ES-I3 (cell line): ENCODE data around the gene WNT3A.

Experiments
- H3K36me3 ChIP-seq: 2 replicates; pipeline ENCODE4 v1.6.1; 2013; ENCODE audit warnings: mild to moderate bottlenecking, low read length, control low read depth, moderate library complexity; ENCODE audit not compliant: insufficient read depth
- H3K4me1 ChIP-seq: 2 replicates; pipeline ENCODE4 v1.6.1; 2013; ENCODE audit warnings: mild to moderate bottlenecking, control low read depth, low read length; ENCODE audit not compliant: insufficient read depth
- H3K9ac ChIP-seq: 2 replicates; pipeline ENCODE4 v1.6.1; 2013; ENCODE audit warnings: low read depth, mild to moderate bottlenecking, low read length, moderate library complexity
- H3K9me3 ChIP-seq: 2 replicates; pipeline ENCODE4 v1.6.1; 2013; ENCODE audit warnings: mild to moderate bottlenecking, low read length, moderate library complexity; ENCODE audit not compliant: control insufficient read depth, insufficient read depth

Gene WNT3A

DNA sequence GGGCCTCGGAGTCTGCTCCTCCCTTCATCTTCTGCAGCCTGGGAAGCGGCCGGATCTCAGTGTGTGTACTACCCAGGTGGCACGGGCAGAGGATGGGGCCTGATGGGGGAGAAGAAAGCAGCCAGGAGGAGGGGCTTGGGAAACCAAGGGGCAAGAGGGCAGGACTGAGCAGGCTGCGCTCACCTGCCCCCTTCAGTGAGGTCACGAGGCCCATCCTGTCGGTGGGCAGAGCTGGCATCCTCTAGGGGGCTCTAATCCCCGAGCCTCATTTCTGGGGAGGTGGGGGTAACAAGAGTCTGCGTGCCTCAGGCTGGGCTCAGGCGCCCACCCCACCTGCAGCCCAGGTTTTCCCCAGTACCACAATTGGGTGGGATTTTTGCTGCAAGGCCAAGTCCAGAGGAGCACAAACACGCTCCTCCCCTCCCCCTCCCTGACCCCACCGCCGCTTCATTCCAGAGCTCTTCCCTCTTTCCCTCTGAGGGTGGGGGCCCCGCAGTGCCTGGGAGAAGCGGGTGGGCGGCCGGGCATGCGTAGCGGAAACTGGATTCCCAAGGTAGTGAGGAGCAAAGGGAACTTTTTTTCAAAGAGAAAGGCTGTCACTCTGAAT lies 1.8 kb upstream of the WNT3A start:
- peak overlapping the region; percentile 25; the same call in 1 of the 2 replicates for H3K9ac ChIP-seq
- H3K4me1 ChIP-seq, result peaks cover 5% of the 10 kb centered on the region; the same call in 1 of the 2 replicates
- no peaks in the 10 kb centered on the region for H3K9me3 ChIP-seq
- H3K36me3 ChIP-seq, result no peaks in the 10 kb centered on the region

DNA sequence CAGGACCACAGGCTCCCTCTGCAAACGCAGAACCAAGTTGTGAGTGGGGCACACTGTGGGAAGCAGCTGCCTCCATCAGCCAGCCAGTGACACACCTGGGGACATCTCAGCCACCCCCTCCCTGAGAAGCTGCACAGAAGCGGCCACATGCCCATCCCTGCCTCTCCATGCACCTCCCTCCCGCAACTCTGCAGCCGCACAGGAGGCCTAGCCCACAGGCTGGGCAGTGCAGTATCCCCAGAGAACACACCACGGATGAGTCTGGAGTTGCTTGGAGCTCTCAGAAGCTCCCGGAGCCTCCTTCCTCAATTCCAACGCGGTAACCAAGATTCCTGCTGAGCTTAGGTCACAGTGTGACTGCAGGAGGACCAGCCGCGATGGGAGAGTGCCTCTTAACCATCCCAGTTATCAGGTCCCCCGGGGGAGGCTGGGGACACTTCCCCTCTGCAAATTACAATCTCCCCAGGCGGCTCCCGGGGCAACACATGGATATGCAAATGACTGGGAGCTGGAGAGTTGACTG lies 1.2 kb upstream of the WNT3A start:
- H3K9me3 ChIP-seq, result no peaks in the 10 kb centered on the region
- H3K4me1 ChIP-seq, result peaks cover 5% of the 10 kb centered on the region; the same call in 1 of the 2 replicates
- peak overlapping the region; percentile 25; the same call in 1 of the 2 replicates for H3K9ac ChIP-seq
- H3K36me3 ChIP-seq, result no peaks in the 10 kb centered on the region

DNA sequence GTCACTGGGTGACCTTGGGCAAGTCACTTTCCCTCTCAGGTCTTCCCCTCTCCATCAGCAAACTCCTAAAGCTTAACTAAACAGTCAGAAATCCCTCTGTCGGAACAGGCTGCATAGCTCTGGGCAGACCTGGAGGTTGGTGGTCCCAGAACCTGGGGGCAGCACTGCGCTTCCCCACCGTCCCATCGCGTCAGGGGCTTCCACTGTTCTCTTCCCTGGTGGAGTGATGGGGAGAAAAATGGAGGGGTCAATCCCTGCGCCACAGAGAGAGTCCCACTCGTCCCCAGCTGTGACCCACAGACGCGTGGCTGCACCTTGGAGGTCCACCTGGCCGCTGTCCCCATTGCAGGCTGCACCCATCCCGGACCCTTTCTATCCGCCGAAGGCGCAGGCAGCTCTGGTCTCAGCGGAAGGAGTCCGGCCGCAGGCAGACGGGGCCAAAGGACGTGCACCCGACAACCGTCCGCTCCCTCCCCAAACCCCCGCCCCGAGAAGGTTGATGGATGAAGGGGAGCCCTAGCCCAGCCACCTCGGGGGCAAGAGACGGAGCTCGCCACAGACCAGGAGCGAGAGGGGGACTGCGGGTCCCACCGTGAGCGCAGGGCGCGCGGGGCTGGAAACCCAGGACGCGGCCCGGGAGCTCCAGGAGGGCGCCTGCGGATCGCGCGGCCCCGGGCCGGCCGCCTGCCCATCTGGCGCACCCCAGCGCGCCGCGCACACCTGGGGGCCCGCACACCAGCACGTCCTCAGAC lies 588 bp upstream of the WNT3A start:
- no peaks in the 10 kb centered on the region for H3K9me3 ChIP-seq
- peaks cover 5% of the 10 kb centered on the region; the same call in 1 of the 2 replicates for H3K4me1 ChIP-seq
- peak overlapping the region; percentile 48; the same call in 1 of the 2 replicates for H3K9ac ChIP-seq

DNA sequence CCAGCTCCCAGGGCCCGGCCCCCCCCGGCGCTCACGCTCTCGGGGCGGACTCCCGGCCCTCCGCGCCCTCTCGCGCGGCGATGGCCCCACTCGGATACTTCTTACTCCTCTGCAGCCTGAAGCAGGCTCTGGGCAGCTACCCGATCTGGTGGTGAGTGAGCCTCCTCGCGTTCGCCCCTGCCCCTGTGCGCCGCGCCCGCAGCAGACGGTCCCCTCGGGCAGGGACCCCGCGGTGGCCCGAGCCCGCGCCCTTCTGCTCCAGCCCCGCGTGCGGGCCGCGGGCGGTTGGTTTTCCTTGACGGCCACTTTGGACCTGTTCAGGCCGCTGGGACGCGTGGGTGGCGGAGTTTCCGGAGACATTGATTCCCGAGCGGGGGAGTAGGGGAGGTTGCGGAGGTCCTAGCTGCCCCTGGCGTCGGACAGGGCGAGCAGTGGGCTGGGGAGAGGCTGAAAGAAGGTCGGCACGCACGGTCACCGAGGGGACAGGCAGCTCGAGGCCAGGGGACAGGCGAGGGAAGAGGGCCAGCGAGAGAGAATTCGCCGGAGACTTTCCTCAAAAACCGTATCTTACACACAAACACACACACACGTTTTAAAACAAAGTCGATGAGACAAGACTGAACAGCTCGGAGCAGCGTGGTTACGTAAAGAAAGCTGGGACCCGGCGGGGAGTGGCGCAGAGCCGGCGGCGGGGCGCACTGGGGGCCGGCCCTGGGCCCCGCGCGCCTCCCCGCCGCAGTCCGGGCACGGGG lies 427 bp downstream of the WNT3A start:
- peaks cover 5% of the 10 kb centered on the region; the same call in 1 of the 2 replicates for H3K4me1 ChIP-seq
- no peaks in the 10 kb centered on the region for H3K36me3 ChIP-seq
- H3K9me3 ChIP-seq, result no peaks in the 10 kb centered on the region
- peak overlapping the region; percentile 29; the same call in 1 of the 2 replicates for H3K9ac ChIP-seq

More for the DNA sequence above, 588 bp upstream of the WNT3A start:
- no peaks in the 10 kb centered on the region for H3K36me3 ChIP-seq

DNA sequence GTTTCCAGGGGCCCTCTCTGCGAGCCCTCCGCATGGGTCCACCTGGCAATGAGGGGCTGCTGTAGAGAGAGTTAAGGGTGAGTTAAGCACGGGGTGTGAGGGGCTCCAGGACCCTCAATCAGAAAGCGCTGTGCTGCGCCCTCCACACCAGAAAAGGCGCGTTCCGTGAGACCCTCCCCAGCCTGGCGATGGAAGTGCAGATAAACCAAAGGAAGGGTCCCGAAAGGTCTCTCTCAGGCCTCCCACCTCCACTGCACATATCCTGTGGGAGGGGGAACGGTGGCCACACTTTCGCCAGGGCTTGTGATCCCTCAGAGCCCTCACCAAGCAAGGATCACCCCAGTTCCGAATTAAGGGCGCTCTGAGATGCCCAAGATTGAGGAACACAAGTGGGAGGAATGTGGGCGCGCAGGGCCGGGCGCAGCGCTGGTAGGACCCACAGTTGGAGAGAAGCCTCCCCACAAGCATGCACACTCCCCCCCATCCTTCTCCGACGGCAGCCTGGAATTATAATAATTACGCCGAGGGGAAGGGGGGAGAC lies 1.1 kb downstream of the WNT3A start:
- H3K36me3 ChIP-seq, result no peaks in the 10 kb centered on the region
- H3K4me1 ChIP-seq, result peaks cover 5% of the 10 kb centered on the region; the same call in 1 of the 2 replicates
- H3K9me3 ChIP-seq, result no peaks in the 10 kb centered on the region
- peak overlapping the region; percentile 29; the same call in 1 of the 2 replicates for H3K9ac ChIP-seq

DNA sequence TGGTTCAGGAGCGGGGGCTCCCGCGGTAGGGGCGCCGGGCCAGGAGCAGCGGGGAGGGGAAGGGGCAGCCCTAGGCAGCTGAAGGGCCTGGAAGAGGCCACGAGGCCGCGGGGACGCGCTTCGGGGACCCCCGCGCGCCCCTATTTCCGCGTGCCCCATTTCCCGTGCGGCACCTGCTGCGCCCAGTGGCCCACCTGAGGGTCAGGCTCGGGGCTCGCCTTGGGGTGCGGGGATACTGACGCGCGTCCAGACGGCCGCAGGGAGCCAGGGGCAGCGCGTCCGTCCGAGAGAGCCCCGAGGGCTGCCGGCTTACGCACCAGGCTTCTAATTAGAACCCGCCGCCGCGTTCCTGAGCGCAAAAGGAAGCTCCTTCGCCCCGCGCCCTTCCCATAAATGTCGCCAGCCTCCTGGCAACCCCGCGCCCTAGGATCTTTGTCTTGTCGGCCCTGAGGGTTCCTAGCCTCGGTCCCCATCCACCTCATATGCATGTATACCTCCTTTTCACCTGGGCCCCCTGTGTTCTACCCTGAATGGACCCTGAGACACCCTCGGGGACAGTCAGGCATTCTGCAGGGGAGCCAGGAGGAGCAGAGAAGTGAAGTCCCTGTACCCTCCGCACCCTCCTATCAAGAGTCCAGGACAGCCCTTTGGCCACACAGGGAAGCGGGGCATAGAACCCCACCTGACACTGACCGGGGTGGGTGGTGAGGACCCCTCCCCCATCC lies 1.8 kb downstream of the WNT3A start:
- no peaks in the 10 kb centered on the region for H3K36me3 ChIP-seq
- peaks cover 5% of the 10 kb centered on the region; the same call in 1 of the 2 replicates for H3K4me1 ChIP-seq
- H3K9ac ChIP-seq, result no peak overlapping the region; the same call in 1 of the 2 replicates
- no peaks in the 10 kb centered on the region for H3K9me3 ChIP-seq

DNA sequence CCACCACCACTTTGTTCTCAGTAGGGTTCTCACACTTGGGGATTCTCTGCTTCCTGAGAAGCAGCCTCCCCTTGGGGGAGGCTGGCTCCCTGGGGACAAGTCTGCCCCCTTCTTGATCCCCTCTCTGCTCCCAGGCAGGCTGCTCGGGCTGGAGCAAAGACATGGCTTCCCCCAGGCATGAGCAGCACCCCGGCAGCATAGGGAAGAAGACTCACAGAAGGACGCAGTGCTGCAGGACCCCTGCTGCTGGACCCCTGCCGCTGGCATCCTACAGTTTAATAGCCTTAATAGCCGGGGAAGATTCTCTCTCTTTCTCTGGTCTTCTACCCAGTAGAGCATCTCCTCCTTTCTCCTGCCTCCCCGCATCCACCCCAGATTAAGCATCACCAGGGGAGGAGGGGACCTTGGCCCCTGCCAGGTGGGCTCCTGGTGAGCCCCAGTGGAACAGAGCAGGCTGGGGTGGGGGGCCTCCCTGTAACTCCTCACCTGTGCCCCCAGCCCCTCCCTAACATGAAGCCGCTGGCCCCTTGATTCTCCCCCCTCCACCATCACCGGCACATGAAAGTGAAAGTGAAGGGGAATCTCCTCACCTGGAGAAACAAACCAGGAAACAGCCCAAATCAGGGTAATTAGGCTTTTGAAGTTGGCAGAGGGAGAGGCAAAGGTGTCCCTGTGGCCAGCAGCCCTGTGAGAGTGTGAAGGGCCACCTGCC lies 2.5 kb downstream of the WNT3A start:
- peaks cover 5% of the 10 kb centered on the region; the same call in 1 of the 2 replicates for H3K4me1 ChIP-seq
- H3K9me3 ChIP-seq, result no peaks in the 10 kb centered on the region
- no peaks in the 10 kb centered on the region for H3K36me3 ChIP-seq
- H3K9ac ChIP-seq, result no peak overlapping the region

DNA sequence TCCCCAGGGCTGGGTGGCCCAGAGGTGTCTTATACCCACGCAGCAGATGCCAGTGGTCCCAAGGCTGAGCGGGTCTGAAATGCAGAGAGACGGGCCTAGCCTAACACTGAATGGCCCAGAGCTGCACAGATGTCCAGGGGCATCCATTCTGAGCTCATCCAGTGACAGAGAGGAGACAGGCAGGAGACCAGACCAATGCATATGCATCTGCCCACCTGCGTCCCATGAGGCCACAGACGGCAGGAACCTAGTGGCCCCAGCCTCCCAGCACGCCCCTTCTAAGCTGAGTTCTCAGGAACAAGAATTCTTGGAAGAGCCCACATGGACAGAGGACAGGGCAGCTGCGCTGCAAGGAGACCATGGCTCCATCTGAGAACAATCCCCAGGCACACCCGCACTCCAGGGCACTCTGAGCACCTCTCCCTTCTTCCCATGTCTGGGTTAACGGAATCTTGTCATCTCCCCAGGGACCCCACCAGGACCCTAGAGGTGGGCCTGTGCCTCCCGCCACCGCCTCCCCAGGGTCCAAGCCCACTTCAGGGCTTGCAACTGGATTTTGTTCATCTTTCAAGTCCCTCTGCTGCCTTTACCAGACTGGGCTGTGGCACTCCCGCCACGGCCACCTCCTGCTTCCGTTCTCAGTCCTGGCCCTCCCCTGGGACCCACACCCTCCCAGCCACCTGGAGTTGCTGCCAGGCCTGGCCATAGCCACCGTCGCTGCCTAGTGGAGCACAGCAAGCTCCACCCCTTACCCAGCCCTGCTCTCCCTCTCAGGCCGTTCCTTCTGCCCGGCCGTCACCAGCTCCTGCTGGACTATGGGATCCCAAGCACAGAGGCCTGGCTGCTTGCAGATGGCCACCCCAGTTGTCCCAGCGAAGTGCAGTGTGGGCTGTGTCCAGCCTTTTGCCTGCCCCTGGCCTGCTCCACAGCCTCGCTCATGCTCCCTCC lies 3.3 kb downstream of the WNT3A start:
- H3K9me3 ChIP-seq, result no peaks in the 10 kb centered on the region
- no peak overlapping the region for H3K9ac ChIP-seq
- peaks cover 5% of the 10 kb centered on the region; the same call in 1 of the 2 replicates for H3K4me1 ChIP-seq
- no peaks in the 10 kb centered on the region for H3K36me3 ChIP-seq

DNA sequence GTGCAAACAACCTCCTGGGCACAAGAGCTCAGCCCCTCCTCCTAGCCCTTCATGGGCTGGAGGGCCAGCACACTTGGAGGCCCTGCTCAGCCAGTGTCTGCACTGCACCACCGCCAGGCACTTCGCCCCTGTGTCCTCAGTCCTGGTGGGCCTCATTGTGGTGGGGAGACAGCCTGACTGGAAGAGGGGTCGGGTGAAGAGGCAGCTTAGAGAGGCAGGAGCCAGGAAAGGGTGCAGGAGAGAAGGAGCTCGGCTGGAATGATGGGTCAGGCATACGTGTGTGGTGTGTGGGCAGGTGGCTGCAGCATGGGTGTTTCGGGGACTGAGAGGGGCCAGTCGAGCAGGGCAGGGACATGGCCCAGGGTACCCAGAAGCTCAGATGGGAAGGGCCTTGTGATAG lies 4.1 kb downstream of the WNT3A start:
- H3K9me3 ChIP-seq, result no peaks in the 10 kb centered on the region
- no peaks in the 10 kb centered on the region; the same call in 1 of the 2 replicates for H3K4me1 ChIP-seq
- no peaks in the 10 kb centered on the region for H3K36me3 ChIP-seq
- H3K9ac ChIP-seq, result no peak overlapping the region

DNA sequence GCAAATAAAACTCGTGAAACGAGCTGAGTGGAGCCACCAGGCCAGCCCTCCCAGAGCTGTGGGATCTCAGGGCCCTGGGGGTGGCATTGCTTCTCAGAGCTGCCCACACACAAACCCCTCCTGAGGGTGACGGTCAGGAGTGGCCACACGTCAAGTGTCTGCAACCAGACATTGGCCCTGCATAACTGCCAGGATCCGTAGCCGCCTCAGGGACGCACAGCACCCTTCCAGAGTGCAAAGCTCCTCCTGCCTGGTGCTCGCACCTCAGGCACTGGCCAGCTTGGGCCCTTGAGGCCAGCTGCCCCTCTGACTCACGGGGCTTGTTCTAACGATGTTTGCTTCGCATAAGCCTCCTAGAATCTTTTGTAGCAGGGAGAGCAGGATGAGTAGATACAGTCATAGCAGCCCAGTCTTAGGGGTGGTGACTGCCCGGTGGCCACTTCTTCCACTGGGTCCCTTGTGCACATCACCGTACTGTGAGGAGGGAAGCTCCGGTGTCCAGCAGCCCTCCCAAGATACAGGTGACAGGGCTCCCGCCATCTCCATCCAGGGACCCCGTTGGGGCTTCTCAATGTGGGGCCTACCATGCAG lies 5.0 kb downstream of the WNT3A start:
- Histone ChIP-seq H3K9me3 (no peaks in the 10 kb centered on the region), H3K4me1 (no peaks in the 10 kb centered on the region; the same call in 1 of the 2 replicates), H3K9ac (no peak overlapping the region), H3K36me3 (no peaks in the 10 kb centered on the region)

DNA sequence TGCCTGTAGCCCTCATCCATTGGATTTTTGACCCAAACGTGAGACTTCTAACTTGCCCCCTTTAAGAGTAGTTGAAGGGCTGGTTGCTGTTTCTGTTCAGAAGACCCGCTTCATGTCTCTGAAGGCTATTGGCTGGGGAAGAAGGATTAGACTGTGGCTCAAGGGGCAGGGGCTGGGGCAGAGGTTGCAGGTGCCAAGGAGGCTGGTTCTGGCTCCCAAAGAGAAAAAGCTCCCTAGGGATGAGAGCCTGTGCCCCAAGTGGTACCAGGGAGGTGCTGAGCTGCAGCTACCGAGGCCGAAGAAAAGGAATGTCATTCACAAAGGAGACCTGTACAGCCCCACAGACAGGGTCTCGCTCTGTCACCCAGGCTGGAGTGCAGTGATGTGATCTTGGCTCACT lies 5.8 kb downstream of the WNT3A start:
- no peak overlapping the region for H3K9ac ChIP-seq
- no peaks in the 10 kb centered on the region for H3K36me3 ChIP-seq
- H3K4me1 ChIP-seq, result no peaks in the 10 kb centered on the region; the same call in 1 of the 2 replicates
- no peaks in the 10 kb centered on the region for H3K9me3 ChIP-seq
